Measurements from ENCODE around the gene RIPPLY3.
"Not testable (repeated sequence)": the region's sequence is repeated elsewhere in the genome, so short reads cannot be mapped to it uniquely, and the experiment has no call there.

RIPPLY3 gene

GRCh38 chr21:37017951-37018679 lies 11.6 kb downstream of the RIPPLY3 start:
- no peak for DNase-seq (ENCODE audit: low read depth)

- no peak for DNase-seq (ENCODE audit: low read depth)
These were observed 20.0 kb downstream of the RIPPLY3 start for GRCh38 chr21:37026499-37026898.

- DNase-seq (ENCODE audit: low read depth) = no peak
These were observed 22.1 kb downstream of the RIPPLY3 start for GRCh38 chr21:37028570-37028969.

GRCh38 chr21:37030864-37031263 lies 24.4 kb downstream of the RIPPLY3 start:
- no peak for DNase-seq (ENCODE audit: low read depth)

- DNase-seq (ENCODE audit: low read depth) = no peak
These were observed 25.8 kb downstream of the RIPPLY3 start for GRCh38 chr21:37032293-37032692.

- DNase-seq (ENCODE audit: low read depth) = no peak
These were observed 26.5 kb downstream of the RIPPLY3 start for GRCh38 chr21:37032877-37033471.

- DNase-seq (ENCODE audit: low read depth) = not testable (repeated sequence)
These were observed 27.9 kb downstream of the RIPPLY3 start for GRCh38 chr21:37034394-37034793.

- no peak for DNase-seq (ENCODE audit: low read depth)
These were observed 29.7 kb downstream of the RIPPLY3 start for GRCh38 chr21:37036177-37036576.

GRCh38 chr21:37039411-37040075 lies 33.0 kb downstream of the RIPPLY3 start:
- no peak for DNase-seq (ENCODE audit: low read depth)

GRCh38 chr21:37040212-37040611 lies 33.7 kb downstream of the RIPPLY3 start:
- no peak for DNase-seq (ENCODE audit: low read depth)

GRCh38 chr21:37041706-37042271 lies 35.3 kb downstream of the RIPPLY3 start:
- no peak for DNase-seq (ENCODE audit: low read depth)

GRCh38 chr21:37043818-37044217 lies 37.3 kb downstream of the RIPPLY3 start:
- no peak for DNase-seq (ENCODE audit: low read depth)

GRCh38 chr21:37044643-37045042 lies 38.1 kb downstream of the RIPPLY3 start:
- no peak for DNase-seq (ENCODE audit: low read depth)

GRCh38 chr21:37045149-37045548 lies 38.6 kb downstream of the RIPPLY3 start:
- DNase-seq (ENCODE audit: low read depth) = no peak

GRCh38 chr21:37045556-37045955 lies 39.1 kb downstream of the RIPPLY3 start:
- DNase-seq (ENCODE audit: low read depth) = no peak

- DNase-seq (ENCODE audit: low read depth) = no peak
These were observed 40.6 kb downstream of the RIPPLY3 start for GRCh38 chr21:37047079-37047478.

GRCh38 chr21:37049741-37050140 lies 43.2 kb downstream of the RIPPLY3 start:
- DNase-seq (ENCODE audit: low read depth) = not testable (repeated sequence)

GRCh38 chr21:37055271-37055855 lies 48.9 kb downstream of the RIPPLY3 start:
- no peak for DNase-seq (ENCODE audit: low read depth)

GRCh38 chr21:37057614-37058013 lies 51.1 kb downstream of the RIPPLY3 start:
- DNase-seq (ENCODE audit: low read depth) = no peak

GRCh38 chr21:37058261-37058660 lies 51.8 kb downstream of the RIPPLY3 start:
- DNase-seq (ENCODE audit: low read depth) = no peak

GRCh38 chr21:37059181-37059580 lies 52.7 kb downstream of the RIPPLY3 start:
- DNase-seq (ENCODE audit: low read depth) = no peak

GRCh38 chr21:37060296-37060695 lies 53.8 kb downstream of the RIPPLY3 start:
- no peak for DNase-seq (ENCODE audit: low read depth)

All from activated T-helper 9 cell treated with anti-CD3 and anti-CD28 coated beads, Interleukin-2, amount 50 U/mL, for 16 hours (primary cell).